Ectodermal cell (in vitro differentiated cells): ENCODE results near the gene EML5.

Experiments used
- H3K27ac ChIP-seq: 2 replicates; pipeline ENCODE4 v1.7.0; 2013; ENCODE audit warnings: mild to moderate bottlenecking, low read depth, low read length; ENCODE audit not compliant: insufficient read depth, poor library complexity, severe bottlenecking
- H3K27me3 ChIP-seq: 2 replicates; pipeline ENCODE4 v1.7.0; 2013; ENCODE audit warnings: mild to moderate bottlenecking, low read length; ENCODE audit not compliant: insufficient read depth, control insufficient read depth, poor library complexity, severe bottlenecking
- H3K36me3 ChIP-seq: one replicate; pipeline ENCODE4 v1.7.0; 2013; ENCODE audit warnings: low read length; ENCODE audit not compliant: control insufficient read depth, insufficient read depth
- H3K4me1 ChIP-seq: one replicate; pipeline ENCODE4 v1.7.0; 2013; ENCODE audit warnings: low read length; ENCODE audit not compliant: control insufficient read depth, insufficient read depth
- H3K4me3 ChIP-seq: 2 replicates; pipeline ENCODE4 v1.7.0; 2013; ENCODE audit warnings: low read depth, low read length, control low read depth; ENCODE audit not compliant: insufficient read depth
- H3K9me3 ChIP-seq: 2 replicates; pipeline ENCODE4 v1.7.0; 2013; ENCODE audit warnings: mild to moderate bottlenecking, low read length, moderate library complexity; ENCODE audit not compliant: control insufficient read depth
- WGBS, 2 experiments: methylation state at CpG; one replicate each; pipeline ENCODE4 v1.1.7; 2013; ENCODE audit warnings: missing lambda C conversion rate in 2 of 2; 5-methylcytosine and 5-hydroxymethylcytosine counted together

EML5 gene

GRCh38 chr14:88737245-88737644 lies 55.5 kb downstream of the EML5 start:
- Histone ChIP-seq H3K4me1 (no peaks in the 10 kb centered on the region), H3K4me3 (no peak overlapping the region), H3K36me3 (no peaks in the 10 kb centered on the region), H3K27me3 (no peaks in the 10 kb centered on the region), H3K9me3 (no peaks in the 10 kb centered on the region), H3K27ac (no peak overlapping the region)
- WGBS, 2 experiments: 94 to 95% methylated on average over 9 of the region's 9 CpGs

- H3K9me3 ChIP-seq: no peaks in the 10 kb centered on the region
Measured at GRCh38 chr14:88733121-88733520, 59.6 kb downstream of the EML5 start.

DNA sequence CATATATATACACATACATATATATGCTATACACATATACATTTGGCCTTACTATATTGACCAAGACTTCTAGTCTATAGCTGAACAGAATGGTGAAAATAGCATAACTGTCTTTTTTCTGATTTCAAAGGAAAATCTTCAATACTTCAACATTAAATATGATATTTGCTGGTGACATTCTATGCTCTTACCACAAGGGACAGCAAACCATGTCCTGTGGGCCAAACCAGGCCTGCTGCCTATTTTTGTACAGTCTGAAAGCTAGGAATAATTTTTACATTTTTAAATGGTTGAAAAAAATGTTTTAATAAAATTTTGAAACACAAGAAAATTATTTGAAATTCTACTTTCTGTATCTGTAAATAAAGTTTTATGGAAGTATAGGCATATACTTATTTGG lies 63.6 kb downstream of the EML5 start:
- H3K9me3 ChIP-seq: no peaks in the 10 kb centered on the region
- H3K27me3 ChIP-seq: no peaks in the 10 kb centered on the region
- no peak overlapping the region for H3K27ac ChIP-seq
- H3K36me3 ChIP-seq: no peaks in the 10 kb centered on the region
- H3K4me1 ChIP-seq: no peaks in the 10 kb centered on the region
- no peak overlapping the region for H3K4me3 ChIP-seq

More at GRCh38 chr14:88733121-88733520, 59.6 kb downstream of the EML5 start:
- Histone ChIP-seq H3K36me3 (no peaks in the 10 kb centered on the region), H3K4me1 (no peaks in the 10 kb centered on the region), H3K4me3 (no peak overlapping the region), H3K27me3 (no peaks in the 10 kb centered on the region), H3K27ac (no peak overlapping the region)
- WGBS, 2 experiments: 86 to 89% methylated on average over 2 of the region's 2 CpGs

DNA sequence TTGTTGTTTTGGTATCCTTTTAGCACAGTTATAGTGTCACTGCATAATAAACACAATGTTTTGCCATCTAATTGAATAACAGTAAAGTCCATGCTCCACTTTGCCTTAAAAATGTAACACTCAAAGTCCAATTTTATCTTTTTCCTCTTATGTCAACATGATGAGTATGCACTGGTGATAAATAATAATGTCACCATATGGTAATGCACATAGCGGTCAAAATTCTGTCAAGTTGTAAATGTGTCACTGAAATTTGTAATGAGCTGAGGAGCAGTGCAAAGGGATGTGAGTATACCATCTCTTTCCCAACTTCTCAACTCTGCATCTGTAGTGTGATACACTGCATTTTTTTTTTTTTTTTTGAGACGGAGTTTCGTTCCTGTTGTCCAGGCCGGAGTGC lies 65.7 kb downstream of the EML5 start:
- Histone ChIP-seq H3K9me3 (no peaks in the 10 kb centered on the region), H3K27ac (no peak overlapping the region), H3K36me3 (no peaks in the 10 kb centered on the region), H3K4me1 (no peaks in the 10 kb centered on the region), H3K27me3 (no peaks in the 10 kb centered on the region), H3K4me3 (no peak overlapping the region)
- 88 to 90% methylated on average over 1 to 4 of the region's 4 CpGs for WGBS, 2 experiments

GRCh38 chr14:88710709-88711108 lies 82.0 kb downstream of the EML5 start:
- Histone ChIP-seq H3K27ac (no peak overlapping the region), H3K4me1 (no peaks in the 10 kb centered on the region), H3K9me3 (no peaks in the 10 kb centered on the region), H3K4me3 (no peak overlapping the region), H3K27me3 (no peaks in the 10 kb centered on the region), H3K36me3 (no peaks in the 10 kb centered on the region)
- WGBS, 2 experiments: 100% methylated on average over 1 of the region's 2 CpGs

DNA sequence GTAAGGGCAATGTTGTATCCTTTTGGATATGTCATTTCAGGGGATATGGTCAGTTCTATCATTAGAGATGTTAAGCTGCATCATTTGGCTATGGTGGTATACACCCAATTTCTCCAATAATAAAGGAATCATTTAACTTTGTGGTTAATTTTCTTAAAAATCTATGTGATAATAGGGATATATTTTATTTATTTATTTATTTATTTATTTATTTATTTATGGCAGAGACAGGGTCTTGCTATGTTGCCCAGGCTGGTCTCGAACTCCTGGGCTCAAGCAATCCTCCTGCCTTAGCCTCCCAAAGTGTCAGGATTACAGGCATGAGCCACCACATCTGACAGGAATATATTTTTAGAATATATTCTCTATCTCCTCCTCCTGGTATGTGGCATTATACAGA lies 85.7 kb downstream of the EML5 start:
- WGBS, 2 experiments: 82 to 100% methylated on average over 1 of the region's 1 CpG
- H3K36me3 ChIP-seq: no peaks in the 10 kb centered on the region
- H3K9me3 ChIP-seq: no peaks in the 10 kb centered on the region
- H3K27me3 ChIP-seq: no peaks in the 10 kb centered on the region
- no peaks in the 10 kb centered on the region for H3K4me1 ChIP-seq
- no peak overlapping the region for H3K4me3 ChIP-seq
- no peak overlapping the region for H3K27ac ChIP-seq

DNA sequence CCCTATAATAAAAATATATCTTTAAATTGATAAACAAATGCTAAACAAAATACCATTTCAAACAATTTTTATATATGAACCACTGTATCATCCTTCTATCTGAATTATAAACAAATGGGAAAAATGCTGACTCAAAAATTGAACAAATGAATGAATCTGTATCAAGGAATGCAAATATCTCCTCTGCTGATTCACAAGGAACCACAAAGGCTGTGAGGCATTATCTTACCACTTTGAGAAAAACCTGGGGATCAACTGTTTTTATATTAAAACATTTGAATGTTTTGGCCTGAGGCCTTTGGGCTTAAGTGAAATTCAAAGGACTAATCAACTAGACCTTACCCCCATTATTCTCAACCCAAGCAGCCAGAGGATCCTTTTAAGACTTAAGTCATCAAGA lies 86.3 kb downstream of the EML5 start:
- no peaks in the 10 kb centered on the region for H3K36me3 ChIP-seq
- H3K4me1 ChIP-seq: no peaks in the 10 kb centered on the region
- H3K27ac ChIP-seq: no peak overlapping the region
- no peaks in the 10 kb centered on the region for H3K9me3 ChIP-seq
- no peaks in the 10 kb centered on the region for H3K27me3 ChIP-seq
- no peak overlapping the region for H3K4me3 ChIP-seq

- H3K4me1 ChIP-seq: no peaks in the 10 kb centered on the region
- H3K9me3 ChIP-seq: no peaks in the 10 kb centered on the region
- WGBS, 2 experiments: 97 to 100% methylated on average over 3 to 5 of the region's 5 CpGs
- H3K36me3 ChIP-seq: no peaks in the 10 kb centered on the region
- no peak overlapping the region for H3K4me3 ChIP-seq
- H3K27ac ChIP-seq: no peak overlapping the region
- H3K27me3 ChIP-seq: no peaks in the 10 kb centered on the region
Measured at GRCh38 chr14:88698651-88699050, 94.1 kb downstream of the EML5 start.

DNA sequence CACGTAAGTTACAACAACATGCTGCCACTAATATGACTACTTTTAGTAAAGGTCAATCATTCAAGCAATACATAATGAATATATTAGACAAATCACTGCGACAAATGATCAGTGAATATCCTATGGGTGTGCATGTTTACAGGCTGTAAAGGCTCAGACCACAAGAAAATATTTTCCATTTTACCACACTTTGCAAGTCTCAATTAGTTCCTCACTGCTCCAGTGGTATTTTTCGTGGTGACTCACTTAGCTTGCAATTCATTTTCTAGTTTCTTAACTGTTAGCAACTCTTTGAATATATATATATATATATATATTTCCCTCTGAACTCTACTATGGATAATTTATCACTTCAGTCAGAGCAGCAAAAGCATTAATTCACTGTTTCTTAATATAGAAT lies 96.9 kb downstream of the EML5 start:
- Histone ChIP-seq H3K27me3 (no peaks in the 10 kb centered on the region), H3K27ac (no peak overlapping the region), H3K36me3 (no peaks in the 10 kb centered on the region), H3K9me3 (no peaks in the 10 kb centered on the region), H3K4me1 (no peaks in the 10 kb centered on the region), H3K4me3 (no peak overlapping the region)
- 83 to 88% methylated on average over 2 to 3 of the region's 3 CpGs for WGBS, 2 experiments

DNA sequence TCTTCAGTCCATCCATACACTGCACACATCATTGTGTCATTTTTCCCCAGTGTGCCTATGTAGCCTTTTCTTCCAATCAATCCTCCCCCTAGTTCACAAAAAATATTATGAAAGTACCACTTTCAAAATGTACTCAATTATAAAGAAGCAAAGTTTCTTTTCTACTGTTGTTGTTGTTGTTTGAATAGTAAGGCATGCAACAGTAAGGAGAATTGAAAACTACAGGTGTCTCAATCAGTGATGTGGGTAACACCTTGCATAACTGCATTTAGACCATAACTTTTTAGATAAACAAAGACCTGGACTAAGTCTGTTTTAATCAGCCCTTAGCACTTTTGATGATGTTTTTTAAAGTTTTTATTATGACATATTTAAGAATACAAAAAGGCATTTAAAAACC lies 104.4 kb downstream of the EML5 start:
- Histone ChIP-seq H3K9me3 (no peaks in the 10 kb centered on the region), H3K4me1 (no peaks in the 10 kb centered on the region), H3K4me3 (no peak overlapping the region), H3K27ac (no peak overlapping the region), H3K27me3 (no peaks in the 10 kb centered on the region), H3K36me3 (no peaks in the 10 kb centered on the region)

- 80 to 84% methylated on average over 2 of the region's 2 CpGs for WGBS, 2 experiments
- no peaks in the 10 kb centered on the region for H3K4me1 ChIP-seq
- H3K4me3 ChIP-seq: no peak overlapping the region
- H3K9me3 ChIP-seq: no peaks in the 10 kb centered on the region
- no peaks in the 10 kb centered on the region for H3K36me3 ChIP-seq
- no peak overlapping the region for H3K27ac ChIP-seq
- no peaks in the 10 kb centered on the region for H3K27me3 ChIP-seq
Measured at GRCh38 chr14:88683119-88683518, 109.6 kb downstream of the EML5 start.
